ENCODE data around the gene CA5A.

CA5A gene

DNA sequence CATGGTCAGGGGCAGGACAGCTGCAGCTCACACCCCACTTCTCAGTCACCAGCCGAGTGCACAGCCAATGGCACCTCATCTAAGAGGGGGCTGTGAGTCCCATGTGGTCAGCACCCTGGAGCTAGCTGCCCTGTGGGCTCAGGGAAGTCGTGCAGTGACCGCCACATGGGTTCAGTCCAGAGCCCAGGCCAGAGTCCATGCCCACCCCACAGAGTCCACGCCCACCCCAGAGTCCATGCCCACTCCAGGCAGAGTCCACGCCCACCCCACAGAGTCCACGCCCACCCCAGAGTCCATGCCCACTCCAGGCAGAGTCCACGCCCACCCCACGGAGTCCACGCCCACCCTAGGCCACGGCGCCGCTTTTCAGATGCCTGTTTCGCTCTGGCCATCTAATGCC is 91.1 kb downstream of the CA5A start:
- no peak for TF ChIP-seq JUND (IDR thresholded peaks at IDR 0.05; ENCODE audit: low read depth)
- in situ Hi-C loops (cut with HindIII; ENCODE audit: low pct_unique_long_range_greater_than_20kb, low sequenced_read_pairs), result no loop called here
- no peak for DNase-seq (ENCODE audit: low read depth in 1 of 2, low spot score in 1 of 2)

- in situ Hi-C loops (cut with HindIII; ENCODE audit: low pct_unique_long_range_greater_than_20kb, low sequenced_read_pairs), result no loop called here
- DNase-seq (ENCODE audit: low read depth in 1 of 2, low spot score in 1 of 2), result no peak
Measured at GRCh38 chr16:87844809-87845208, 91.5 kb downstream of the CA5A start.

DNA sequence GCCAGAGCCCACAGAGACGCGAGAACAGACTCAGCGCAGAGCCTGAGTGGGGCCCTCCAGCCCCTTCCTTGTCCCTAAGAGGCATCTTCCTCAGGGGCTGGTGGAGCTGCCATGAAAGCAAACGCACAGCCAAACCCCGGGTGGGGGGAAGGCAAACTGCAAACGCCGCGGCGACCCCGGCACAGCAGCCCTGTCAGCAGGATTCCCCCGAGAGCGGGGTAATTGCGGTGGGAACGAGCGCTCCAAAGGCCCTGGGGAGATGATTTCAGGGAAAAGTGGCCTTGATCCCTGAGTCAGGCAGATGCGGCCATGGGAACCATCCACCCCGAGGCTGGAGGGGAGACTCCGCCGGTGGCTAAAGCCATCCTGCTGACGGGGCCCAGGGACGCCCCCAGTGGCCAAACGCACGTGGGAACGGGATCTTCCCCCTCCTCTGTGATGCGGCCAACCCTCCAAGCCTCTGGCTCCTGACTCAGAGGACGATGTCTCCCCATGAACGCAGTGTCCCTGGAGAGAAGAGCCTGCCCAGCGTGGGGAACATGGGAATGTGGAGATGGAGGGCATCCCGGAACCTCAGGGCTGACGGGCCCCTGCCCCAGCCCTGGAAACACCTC is 92.1 kb downstream of the CA5A start:
- no peak for TF ChIP-seq JUND (IDR thresholded peaks at IDR 0.05; ENCODE audit: low read depth)
- no peak for DNase-seq (ENCODE audit: low read depth in 1 of 2, low spot score in 1 of 2)
- in situ Hi-C loops (cut with HindIII; ENCODE audit: low pct_unique_long_range_greater_than_20kb, low sequenced_read_pairs), result no loop called here

More at GRCh38 chr16:87844809-87845208, 91.5 kb downstream of the CA5A start:
- no peak for TF ChIP-seq JUND (IDR thresholded peaks at IDR 0.05; ENCODE audit: low read depth)

DNA sequence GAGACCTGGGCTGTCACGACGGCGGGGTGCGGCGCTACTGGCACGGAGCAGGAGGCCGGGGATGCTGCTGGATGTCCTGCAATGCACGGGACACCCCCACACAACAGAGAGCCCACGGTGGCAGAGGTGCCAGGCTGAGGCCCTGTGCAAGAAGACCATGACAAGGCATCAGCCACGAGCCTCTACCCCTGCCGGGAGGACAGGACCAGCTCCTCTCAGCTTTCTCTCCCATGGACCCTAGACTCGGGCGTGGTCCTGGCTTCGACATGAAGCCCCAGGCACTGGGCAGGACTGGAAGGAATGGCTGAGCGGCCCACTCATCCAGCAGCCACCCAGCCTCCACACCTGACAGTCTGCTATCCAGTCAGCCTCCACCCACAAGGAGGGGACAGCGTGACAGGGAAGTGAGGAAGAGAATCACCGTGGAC is 92.6 kb downstream of the CA5A start:
- TF ChIP-seq JUND (IDR thresholded peaks at IDR 0.05; ENCODE audit: low read depth), result no peak
- in situ Hi-C loops (cut with HindIII; ENCODE audit: low pct_unique_long_range_greater_than_20kb, low sequenced_read_pairs), result no loop called here
- DNase-seq (ENCODE audit: low read depth in 1 of 2, low spot score in 1 of 2), result no peak

DNA sequence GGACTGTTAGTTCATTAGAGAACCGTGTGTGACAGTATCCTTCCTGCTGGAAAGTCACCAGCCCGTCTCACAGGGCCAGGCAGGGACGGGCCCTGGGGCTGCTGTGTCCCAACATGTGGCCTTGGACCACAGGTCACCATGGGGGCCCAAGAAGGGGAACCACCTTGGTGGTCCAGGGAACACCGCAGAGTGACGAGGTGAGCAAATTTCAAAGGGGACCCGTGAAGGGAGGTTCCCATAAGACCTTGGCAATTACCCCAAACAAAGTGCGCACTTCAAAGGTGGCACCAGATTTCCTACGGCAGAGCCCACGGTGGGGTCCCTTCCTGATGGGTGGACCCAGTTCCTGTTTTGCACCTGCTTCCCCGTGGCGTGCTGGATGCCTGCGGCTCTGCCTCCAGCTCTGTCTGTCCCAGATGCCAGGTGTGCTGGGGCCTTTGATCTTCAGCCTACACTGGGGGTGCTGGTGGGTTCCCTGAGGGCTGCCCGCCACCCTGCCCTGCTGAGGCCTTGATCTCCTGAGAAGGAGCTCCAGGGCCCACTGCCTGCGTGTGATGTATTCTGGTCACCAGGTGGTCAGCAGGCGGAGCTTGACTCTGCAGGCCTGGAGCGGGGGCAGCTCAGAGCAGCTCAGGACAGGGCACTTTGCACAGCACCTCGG is 94.0 kb downstream of the CA5A start:
- TF ChIP-seq JUND (IDR thresholded peaks at IDR 0.05; ENCODE audit: low read depth), result no peak
- no peak for DNase-seq (ENCODE audit: low read depth in 1 of 2, low spot score in 1 of 2)
- in situ Hi-C loops (cut with HindIII; ENCODE audit: low pct_unique_long_range_greater_than_20kb, low sequenced_read_pairs), result no loop called here

DNA sequence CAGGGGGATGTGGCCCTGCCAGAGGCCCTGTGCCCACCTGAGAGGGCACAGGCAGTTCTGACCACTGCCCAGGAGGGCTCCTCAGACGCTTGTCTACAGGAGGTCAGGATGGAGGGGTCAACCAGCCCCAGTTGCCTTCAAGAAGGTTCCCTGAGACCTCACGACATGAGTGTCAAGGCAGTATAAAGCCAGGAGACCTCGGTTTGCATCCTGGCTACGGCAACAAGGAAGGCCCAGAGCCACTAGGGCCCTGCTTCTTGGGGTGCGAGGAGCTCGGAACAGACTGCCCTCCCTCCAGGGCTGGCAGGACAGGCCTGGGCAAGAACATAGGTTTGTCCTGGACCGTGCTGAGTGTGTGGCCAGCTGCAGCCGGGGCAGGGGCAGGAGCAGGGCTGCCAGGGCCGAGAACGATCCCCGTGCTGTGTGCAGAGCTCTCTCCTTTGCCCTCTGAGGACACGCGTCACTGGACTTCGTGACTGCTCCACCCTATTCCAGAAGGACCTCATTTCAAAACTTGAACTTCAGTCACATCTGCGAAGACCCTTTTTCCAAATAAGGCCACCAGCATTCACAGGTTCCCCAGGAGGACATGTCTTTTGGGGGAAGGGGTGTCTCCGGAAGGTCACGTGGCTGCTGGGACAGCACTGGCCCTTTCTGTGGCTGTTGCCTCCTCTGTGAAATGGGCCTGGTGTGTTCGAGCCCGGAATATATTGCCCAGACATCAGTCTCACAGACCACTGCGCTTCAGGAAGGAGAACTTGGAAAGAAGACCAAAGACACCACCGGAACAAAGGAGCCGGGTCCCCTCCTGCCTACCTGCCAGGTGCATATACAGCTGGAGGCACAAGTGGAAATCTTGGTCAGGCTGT is 94.8 kb downstream of the CA5A start:
- DNase-seq (ENCODE audit: low read depth in 1 of 2, low spot score in 1 of 2), result no peak
- in situ Hi-C loops (cut with HindIII; ENCODE audit: low pct_unique_long_range_greater_than_20kb, low sequenced_read_pairs), result no loop called here
- no peak for TF ChIP-seq JUND (IDR thresholded peaks at IDR 0.05; ENCODE audit: low read depth)

DNA sequence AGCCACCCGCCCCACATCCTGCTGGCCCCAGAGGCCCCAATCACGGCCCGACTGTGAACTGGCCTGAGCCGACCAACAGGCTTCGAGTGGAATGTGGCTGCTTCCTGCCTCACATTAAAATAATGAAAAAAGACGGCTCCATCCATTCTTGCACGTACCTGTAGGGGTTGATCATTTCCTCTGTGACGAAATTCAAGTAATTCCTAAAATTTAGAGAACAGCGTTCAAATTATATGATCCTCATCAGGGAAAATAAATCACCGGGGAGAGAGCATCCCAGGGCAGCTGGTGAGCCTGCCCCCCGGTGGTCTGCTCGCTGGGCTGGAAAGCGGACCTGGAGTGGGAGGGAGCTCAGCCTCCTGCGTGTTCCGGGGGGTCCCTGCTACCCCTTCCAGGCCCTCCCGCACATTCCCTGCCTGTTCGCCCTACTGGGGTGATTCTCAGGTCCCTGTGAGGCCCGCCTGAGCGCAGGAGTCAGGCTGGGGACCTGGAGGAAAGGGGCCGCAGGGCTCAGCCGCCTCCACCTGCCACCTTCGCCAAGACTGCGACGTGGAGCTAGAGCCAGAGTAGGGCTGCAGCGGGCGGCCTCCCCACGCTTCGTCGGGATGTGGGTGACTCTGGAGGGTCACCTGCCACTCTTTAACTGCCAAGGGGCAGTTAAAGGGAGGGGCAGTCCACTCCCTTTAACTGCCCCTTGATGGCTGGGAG is 95.9 kb downstream of the CA5A start:
- TF ChIP-seq JUND (IDR thresholded peaks at IDR 0.05; ENCODE audit: low read depth), result no peak

GRCh38 chr16:87839542-87840270 is 96.6 kb downstream of the CA5A start:
- no peak for TF ChIP-seq JUND (IDR thresholded peaks at IDR 0.05; ENCODE audit: low read depth)
- in situ Hi-C loops (cut with HindIII; ENCODE audit: low pct_unique_long_range_greater_than_20kb, low sequenced_read_pairs), result no loop called here
- no peak for DNase-seq (ENCODE audit: low read depth in 1 of 2, low spot score in 1 of 2)

More for the DNA sequence above, 95.9 kb downstream of the CA5A start:
- no peak for DNase-seq (ENCODE audit: low read depth in 1 of 2, low spot score in 1 of 2)
- in situ Hi-C loops (cut with HindIII; ENCODE audit: low pct_unique_long_range_greater_than_20kb, low sequenced_read_pairs), result no loop called here

GRCh38 chr16:87838643-87839541 is 97.4 kb downstream of the CA5A start:
- in situ Hi-C loops (cut with HindIII; ENCODE audit: low pct_unique_long_range_greater_than_20kb, low sequenced_read_pairs), result no loop called here
- DNase-seq (ENCODE audit: low read depth in 1 of 2, low spot score in 1 of 2), result no peak
- TF ChIP-seq JUND (IDR thresholded peaks at IDR 0.05; ENCODE audit: low read depth), result no peak
